Activated naive CD8-positive, alpha-beta T cell (primary cell): Measurements from ENCODE around the gene KLHL35.

Experiments
- H3K27ac Mint-ChIP-seq: one replicate; pipeline ENCODE4 v1.8.0; 2021; ENCODE audit warnings: mixed read lengths
- H3K27me3 Mint-ChIP-seq: one replicate; pipeline ENCODE4 v1.8.0; 2021; ENCODE audit warnings: mixed read lengths
- H3K36me3 Mint-ChIP-seq: one replicate; pipeline ENCODE4 v1.8.0; 2021; ENCODE audit warnings: mixed read lengths
- H3K4me1 Mint-ChIP-seq: one replicate; pipeline ENCODE4 v1.8.0; 2021; ENCODE audit warnings: low read depth, mixed read lengths
- H3K4me3 Mint-ChIP-seq: one replicate; pipeline ENCODE4 v1.8.0; 2021; ENCODE audit warnings: mild to moderate bottlenecking, mixed read lengths
- H3K9me3 Mint-ChIP-seq: one replicate; pipeline ENCODE4 v1.8.0; 2021; ENCODE audit warnings: low read depth, mixed read lengths

The KLHL35 gene

DNA sequence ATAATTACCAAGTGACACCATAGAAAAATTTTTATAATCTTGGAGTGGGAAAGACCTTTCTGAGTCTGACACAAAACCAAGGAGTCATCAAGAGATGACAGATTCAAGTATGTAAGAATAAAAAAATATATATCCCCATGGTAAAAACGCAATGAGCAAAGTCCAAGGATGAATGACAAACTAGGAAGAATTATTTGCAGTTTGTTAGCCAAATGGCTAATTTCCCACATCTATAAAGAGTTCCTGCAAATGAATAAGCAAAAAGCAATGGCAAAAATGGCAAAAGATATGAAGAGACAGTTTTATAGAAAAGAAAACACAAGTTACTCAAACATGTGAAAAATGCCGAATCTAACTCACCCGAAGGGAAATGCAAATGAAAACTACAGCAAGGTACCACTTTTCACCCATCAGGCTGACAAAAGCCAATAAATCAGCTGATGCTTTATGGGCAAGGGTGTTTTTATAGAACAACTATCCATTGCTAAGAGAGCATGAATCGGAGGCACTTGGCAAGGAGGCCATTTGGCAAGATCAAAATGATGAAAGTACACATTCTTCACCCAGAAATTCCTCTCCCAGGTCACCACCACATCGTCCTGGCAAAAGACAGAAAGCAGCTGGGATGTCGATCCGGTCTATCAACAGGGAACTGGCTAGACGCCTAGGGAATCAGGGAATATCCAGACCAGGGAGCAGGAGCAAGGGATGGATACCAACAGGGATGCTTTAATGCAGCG is 21.1 kb upstream of the KLHL35 start:
- no peaks in the 10 kb centered on the region for H3K4me1 Mint-ChIP-seq
- no peaks in the 10 kb centered on the region for H3K9me3 Mint-ChIP-seq
- H3K4me3 Mint-ChIP-seq: no peak overlapping the region
- H3K27ac Mint-ChIP-seq: no peak overlapping the region
- H3K36me3 Mint-ChIP-seq: no peaks in the 10 kb centered on the region
- H3K27me3 Mint-ChIP-seq: no peaks in the 10 kb centered on the region

DNA sequence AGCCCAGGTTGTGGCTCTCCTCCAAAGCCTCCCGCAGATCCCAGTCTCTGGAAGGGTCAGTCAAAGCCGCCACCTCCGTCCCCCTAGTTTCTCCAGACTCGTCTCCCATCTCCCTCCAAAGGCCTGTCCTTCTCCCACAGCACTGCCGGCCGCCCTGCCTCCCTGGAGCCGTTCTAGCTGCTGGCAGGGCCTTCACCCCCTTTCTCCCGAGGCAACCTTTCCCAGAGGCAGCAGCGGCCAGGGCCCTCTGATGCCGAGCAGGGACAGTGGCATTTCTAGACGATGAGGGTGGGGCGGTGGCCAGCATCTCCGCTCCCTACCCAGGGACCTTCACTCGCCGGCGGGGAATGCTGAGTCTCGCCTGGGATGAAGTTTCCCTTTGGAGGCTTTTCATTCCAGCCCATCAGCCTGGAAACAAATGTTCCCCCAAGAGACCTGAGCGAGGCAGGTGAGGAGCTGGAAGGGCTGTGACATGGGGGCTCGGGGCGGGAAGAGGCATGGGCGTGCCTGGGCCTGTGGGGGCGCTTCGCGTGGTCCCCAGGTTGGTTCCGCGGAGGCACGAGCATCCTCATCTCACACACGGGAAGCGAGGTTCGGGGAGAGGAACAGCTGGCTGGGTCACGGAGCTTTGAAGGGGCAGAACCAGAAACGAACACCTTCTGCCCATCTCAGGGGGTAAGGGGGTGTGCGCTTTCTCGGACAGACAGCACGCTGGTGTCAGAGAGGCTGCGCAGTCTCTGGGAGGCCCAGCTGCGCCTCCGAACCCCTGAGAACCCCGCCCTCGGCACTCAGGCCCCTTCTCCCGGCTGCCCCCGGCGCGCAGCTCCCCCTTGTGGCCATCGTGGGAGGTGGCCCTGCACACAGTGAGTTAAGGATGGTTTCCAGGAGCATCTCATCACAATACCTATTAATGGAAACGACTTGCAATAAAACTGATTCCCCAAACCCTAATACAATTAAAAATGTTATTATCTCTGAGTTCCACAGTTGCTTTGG is 18.1 kb upstream of the KLHL35 start:
- Mint-ChIP-seq H3K27me3 (no peaks in the 10 kb centered on the region), H3K27ac (no peak overlapping the region), H3K9me3 (no peaks in the 10 kb centered on the region), H3K4me3 (no peak overlapping the region), H3K4me1 (no peaks in the 10 kb centered on the region), H3K36me3 (no peaks in the 10 kb centered on the region)

DNA sequence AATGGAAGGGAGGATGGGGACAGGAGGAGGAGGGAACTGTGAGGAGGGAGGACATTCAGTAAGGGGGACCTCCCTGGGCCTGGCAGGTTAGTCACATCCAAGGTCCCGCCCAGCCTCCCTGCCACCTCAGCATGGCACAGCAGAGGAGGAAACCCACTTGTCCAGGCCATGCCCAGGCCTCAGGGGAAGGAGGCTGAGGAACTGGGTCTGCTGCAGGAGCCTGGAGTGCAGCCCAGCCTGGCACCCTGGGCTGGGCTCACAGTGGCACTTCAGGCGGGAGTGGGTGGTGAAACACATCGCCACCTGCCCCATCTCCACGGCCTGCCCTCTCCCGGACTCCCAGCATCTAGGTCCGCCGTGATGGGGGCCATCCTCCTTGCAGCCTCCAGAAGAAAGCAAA is 17.2 kb upstream of the KLHL35 start:
- H3K27me3 Mint-ChIP-seq: no peaks in the 10 kb centered on the region
- no peaks in the 10 kb centered on the region for H3K36me3 Mint-ChIP-seq
- H3K4me1 Mint-ChIP-seq: no peaks in the 10 kb centered on the region
- H3K27ac Mint-ChIP-seq: no peak overlapping the region
- H3K9me3 Mint-ChIP-seq: no peaks in the 10 kb centered on the region
- H3K4me3 Mint-ChIP-seq: no peak overlapping the region

DNA sequence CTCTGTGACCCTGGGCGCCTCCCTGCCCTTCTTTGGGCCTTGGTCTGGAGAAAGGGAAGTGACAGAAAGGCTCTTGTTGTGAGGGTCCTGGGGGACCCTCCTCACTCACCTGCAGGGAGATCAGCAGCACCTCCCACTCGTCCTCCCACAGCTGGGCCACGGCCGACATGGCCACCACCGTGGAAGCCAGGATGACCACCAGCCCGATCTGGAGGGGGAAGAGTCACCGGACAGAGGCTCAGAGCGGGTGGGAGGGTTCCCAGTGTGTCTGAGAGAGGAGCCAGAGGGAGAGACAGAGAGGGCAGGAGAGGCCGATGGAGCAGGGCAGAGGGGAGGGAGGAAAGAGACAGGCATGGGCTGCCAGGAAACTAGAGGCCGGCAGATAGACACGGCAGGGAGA is 16.8 kb upstream of the KLHL35 start:
- Mint-ChIP-seq H3K27me3 (no peaks in the 10 kb centered on the region), H3K9me3 (no peaks in the 10 kb centered on the region), H3K27ac (no peak overlapping the region), H3K4me1 (no peaks in the 10 kb centered on the region), H3K36me3 (no peaks in the 10 kb centered on the region), H3K4me3 (no peak overlapping the region)

DNA sequence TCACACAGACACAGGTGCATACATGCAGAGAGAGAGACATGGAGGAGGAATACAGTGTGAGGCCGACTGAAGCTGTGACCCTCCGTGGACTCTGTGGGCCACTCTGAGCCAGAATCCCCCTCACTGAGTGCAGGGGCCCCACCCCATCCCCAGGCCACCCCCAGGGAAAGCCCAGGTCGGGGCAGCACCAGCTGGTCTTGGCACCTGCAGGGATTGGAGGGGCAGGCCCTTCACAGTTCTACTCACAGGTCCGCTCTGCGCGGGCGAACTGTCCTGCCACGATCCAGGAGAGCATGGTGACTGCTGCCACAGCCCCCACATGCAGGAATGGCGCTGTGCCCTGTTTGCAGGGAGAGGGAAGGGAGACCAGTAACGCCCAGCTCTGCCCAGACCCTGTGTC is 16.3 kb upstream of the KLHL35 start:
- H3K9me3 Mint-ChIP-seq: no peaks in the 10 kb centered on the region
- no peaks in the 10 kb centered on the region for H3K4me1 Mint-ChIP-seq
- H3K27ac Mint-ChIP-seq: no peak overlapping the region
- H3K27me3 Mint-ChIP-seq: no peaks in the 10 kb centered on the region
- no peaks in the 10 kb centered on the region for H3K36me3 Mint-ChIP-seq
- H3K4me3 Mint-ChIP-seq: no peak overlapping the region

DNA sequence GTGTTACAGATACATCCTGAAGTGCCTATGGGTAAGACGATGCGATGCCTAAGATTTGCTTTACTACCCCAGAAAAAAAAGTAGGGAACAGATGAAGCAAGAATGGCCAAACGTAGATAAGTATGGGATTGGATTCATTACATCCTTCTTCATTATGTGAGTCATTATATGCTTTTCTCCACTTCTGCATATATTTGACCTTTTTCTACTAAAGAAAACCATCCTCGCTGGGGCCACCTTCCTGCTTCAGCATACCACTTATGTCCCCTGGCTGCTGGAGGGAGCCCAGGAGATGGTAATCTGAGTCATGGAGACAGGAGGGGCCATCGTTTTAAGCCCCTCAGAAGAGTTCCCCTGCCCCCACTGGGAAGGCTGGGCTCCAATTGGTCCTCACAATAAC is 14.4 kb upstream of the KLHL35 start:
- no peak overlapping the region for H3K4me3 Mint-ChIP-seq
- H3K27me3 Mint-ChIP-seq: no peaks in the 10 kb centered on the region
- H3K36me3 Mint-ChIP-seq: no peaks in the 10 kb centered on the region
- no peak overlapping the region for H3K27ac Mint-ChIP-seq
- H3K4me1 Mint-ChIP-seq: no peaks in the 10 kb centered on the region
- no peaks in the 10 kb centered on the region for H3K9me3 Mint-ChIP-seq

DNA sequence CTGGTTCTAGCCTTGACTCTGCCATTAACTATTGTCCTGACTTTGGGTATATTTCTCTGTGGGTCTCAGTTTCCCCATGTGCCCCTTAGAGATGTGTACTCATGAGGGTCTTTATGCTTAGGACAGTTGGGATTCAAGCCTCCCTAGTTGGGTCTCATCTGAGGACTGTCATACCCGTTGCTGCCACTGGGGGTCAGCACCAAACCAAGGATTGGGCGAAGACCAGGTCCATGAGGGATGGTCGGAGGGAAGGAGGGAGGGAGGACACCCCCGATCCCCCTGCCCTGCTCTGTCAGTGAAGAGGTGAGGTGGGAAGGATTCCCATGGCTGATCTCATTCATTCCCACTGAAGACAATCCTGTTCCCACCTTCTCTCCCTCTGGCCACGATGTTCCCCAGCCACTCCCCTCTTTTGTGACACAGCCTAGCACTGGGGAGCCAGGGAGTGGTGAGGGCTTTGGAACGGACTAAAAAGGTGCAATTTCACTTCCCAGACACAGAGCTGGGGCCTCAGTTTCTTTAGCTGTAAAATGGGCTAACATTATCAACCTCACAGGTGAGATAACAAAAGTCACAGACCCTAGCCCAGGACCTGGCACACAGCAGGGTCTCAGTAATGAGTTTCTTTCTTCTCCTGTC is 12.4 kb upstream of the KLHL35 start:
- H3K4me3 Mint-ChIP-seq: no peak overlapping the region
- H3K27me3 Mint-ChIP-seq: no peaks in the 10 kb centered on the region
- no peaks in the 10 kb centered on the region for H3K36me3 Mint-ChIP-seq
- no peaks in the 10 kb centered on the region for H3K4me1 Mint-ChIP-seq
- no peaks in the 10 kb centered on the region for H3K9me3 Mint-ChIP-seq
- H3K27ac Mint-ChIP-seq: no peak overlapping the region

DNA sequence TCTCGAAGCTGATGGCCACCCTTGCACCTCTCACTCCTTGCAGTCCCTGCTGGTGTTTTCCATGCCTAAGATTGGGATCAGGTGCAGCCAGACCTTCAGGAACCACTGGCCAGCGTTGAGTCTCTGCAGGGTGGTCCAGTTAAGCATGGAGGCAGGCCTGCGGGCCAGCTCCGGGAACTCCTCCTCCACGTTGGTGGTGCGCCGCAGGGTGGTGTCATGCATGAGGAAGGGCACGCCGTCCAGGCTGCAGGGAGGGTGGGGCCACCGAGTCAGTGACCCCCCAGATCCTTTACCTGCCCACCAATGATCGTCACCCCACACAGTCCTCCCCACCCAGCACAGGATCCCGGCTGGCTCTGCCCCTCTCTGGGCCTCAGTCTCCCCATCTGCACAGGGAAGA is 10.0 kb upstream of the KLHL35 start:
- no peaks in the 10 kb centered on the region for H3K9me3 Mint-ChIP-seq
- no peak overlapping the region for H3K27ac Mint-ChIP-seq
- no peaks in the 10 kb centered on the region for H3K27me3 Mint-ChIP-seq
- no peaks in the 10 kb centered on the region for H3K36me3 Mint-ChIP-seq
- H3K4me1 Mint-ChIP-seq: no peaks in the 10 kb centered on the region
- H3K4me3 Mint-ChIP-seq: no peak overlapping the region

DNA sequence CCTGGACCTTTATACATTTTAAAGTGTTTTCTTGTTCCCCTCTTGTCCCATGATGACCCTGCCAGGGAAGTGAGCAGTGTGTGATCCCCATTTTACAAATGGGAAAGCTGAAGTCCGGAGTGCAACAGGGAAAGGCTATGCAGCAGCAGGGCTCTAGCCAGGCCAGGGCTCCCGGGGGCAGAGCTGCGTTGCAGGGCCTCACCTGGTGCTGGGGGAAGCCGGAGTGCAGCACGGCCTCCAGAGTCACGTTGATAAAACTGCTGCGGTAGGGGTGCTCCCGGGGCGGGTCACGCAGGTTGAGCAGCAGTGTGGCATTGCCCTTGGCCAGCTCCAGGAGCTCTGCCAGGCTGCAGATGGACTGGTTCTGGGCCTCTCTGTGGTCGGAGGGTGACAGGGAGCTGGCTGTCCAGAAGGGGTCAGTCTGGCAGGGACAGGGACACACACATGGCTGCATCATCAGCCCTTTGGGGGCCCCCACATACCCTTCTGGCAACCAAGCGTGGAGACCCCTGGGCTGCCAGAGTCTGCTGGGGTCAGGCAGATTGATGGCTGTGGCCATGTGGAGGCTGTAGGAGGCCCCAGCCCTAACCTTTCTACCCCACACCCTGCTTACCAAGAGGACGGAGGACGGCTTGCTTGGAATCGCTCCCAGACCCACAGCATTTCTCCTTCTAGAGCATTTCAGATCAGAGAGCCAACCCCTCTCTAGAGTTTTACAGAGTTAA is 9.3 kb upstream of the KLHL35 start:
- Mint-ChIP-seq H3K9me3 (no peaks in the 10 kb centered on the region), H3K4me1 (no peaks in the 10 kb centered on the region), H3K27ac (no peak overlapping the region), H3K27me3 (no peaks in the 10 kb centered on the region), H3K36me3 (no peaks in the 10 kb centered on the region), H3K4me3 (no peak overlapping the region)

DNA sequence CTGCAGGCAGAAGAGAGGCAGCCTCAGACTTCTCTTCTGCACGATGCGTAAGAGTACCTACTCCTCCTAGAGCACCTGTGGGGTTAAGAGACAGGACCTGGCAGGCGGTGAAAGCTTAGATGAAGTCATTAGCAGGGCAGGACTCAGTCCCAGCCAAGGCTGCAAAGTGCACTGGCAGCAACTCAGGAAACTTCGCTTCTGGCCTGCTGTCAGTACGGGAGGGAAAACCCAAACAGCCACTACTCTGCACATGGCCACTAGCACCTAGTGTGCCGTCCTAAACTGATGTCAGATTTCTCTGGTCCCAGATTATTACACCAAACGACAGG is 8.8 kb upstream of the KLHL35 start:
- Mint-ChIP-seq H3K9me3 (no peaks in the 10 kb centered on the region), H3K27me3 (no peaks in the 10 kb centered on the region), H3K36me3 (no peaks in the 10 kb centered on the region), H3K4me3 (no peak overlapping the region), H3K27ac (no peak overlapping the region), H3K4me1 (no peaks in the 10 kb centered on the region)

DNA sequence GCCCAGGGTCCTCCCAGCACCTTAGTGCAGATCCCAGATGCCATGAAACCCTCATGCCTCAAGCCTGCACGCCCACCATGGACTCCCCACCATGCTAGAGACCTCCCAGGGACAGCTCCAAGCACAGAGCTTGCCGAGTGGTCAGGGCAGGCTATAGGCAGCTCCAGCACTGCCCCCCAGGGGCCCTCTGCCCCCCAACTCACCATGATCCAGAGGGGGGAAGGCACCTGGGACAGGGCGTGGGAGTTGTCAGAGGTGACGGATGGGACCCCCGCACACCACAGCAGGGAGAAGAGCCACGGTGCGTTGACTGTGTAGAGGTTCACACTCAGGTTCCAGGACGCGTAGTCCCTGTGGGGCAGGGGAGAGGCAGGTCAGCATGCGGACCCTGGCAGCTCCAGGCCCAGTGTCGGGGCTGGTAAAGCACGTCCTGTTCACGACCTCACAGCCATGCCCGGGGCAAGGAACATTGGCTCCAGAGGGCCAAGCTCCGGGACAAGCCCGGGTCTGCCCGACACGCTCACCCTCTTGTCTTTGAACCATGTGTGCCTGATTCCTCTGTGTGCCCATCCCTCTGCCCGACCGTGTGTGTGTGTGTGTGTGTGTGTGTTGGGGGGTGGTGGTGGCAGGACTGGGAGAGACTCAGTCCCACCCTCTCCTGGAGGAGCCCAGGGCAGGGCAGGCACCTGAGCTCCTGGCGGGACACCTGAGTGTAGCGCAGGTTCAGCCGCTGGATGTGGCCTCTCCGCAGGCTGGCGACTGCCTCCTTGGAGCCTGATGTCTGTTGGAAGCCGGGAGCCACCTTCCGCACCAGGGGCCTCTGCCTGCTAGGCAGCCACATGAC is 8.2 kb upstream of the KLHL35 start:
- Mint-ChIP-seq H3K27ac (no peak overlapping the region), H3K9me3 (no peaks in the 10 kb centered on the region), H3K4me3 (no peak overlapping the region), H3K27me3 (no peaks in the 10 kb centered on the region), H3K36me3 (no peaks in the 10 kb centered on the region), H3K4me1 (no peaks in the 10 kb centered on the region)

DNA sequence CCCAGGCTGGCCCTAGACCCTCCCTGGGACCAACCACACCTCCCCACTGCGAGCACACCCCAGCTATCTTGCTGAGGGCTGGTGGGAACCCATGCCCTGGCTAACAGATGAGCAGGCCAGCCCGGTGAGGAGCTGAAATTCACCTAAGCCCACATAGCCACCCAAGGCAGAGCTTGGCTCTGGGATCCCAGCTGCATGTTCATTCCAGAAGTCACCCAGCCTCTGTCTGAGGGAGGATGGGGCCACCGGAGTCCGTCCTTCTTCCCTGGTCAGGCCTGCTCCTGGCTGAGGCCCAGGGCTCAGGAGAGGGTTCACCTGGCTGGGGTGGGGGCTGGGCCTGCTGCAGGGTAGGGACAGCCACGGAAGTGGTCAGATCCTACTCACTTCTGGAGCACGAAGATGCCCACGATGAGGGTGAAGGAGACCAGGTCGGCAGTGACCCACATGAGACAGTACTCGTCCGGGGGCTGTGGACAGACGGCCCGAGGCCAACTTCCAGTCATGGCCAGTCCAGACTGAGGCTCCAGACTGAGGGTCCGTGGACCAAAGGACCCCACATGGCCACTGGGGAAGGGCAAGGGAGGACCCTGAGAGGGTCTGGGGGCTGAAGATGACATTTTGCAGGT is 6.6 kb upstream of the KLHL35 start:
- Mint-ChIP-seq H3K4me3 (no peak overlapping the region), H3K4me1 (no peaks in the 10 kb centered on the region), H3K36me3 (no peaks in the 10 kb centered on the region), H3K27me3 (no peaks in the 10 kb centered on the region), H3K9me3 (no peaks in the 10 kb centered on the region), H3K27ac (no peak overlapping the region)

DNA sequence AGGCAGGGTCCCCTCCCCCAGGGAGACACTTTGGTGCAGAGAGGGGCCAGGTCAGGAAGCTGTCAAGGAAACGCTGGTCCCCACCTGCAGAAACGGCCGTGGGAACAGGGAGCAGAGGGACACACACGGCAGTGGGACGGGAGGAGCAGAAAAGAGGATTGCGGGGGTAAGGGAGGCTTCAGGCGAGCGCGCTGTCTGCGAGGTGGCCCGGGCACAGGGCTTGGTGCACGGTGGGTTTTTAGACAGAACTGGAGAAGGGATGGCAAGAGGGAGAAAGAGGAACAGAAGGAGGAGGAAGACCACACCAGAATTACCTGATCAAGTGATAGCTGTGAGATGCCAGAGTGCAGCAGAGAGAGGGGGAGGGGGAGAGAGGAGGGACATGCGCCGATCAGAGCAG is 6.0 kb upstream of the KLHL35 start:
- Mint-ChIP-seq H3K27ac (no peak overlapping the region), H3K4me3 (no peak overlapping the region), H3K36me3 (no peaks in the 10 kb centered on the region), H3K27me3 (no peaks in the 10 kb centered on the region), H3K4me1 (no peaks in the 10 kb centered on the region), H3K9me3 (no peaks in the 10 kb centered on the region)
